Peyer's patch (tissue), 4 donors: ENCODE results near the gene PSMB2.

ENCODE experiments used
- CTCF ChIP-seq, 6 experiments: fragments of 450-650 bp in 4 of 6; fragments of 200-600 bp in 2 of 6; sonication (generic) in 1 of 6; IDR thresholded peaks; one replicate each; pipeline ENCODE4 v1.5.1; 2017 to 2019; ENCODE audit warnings: antibody characterized with exemption in 6 of 6, mild to moderate bottlenecking in 3 of 6, moderate library complexity in 1 of 6
- POLR2A ChIP-seq, 2 donors: fragments of 450-650 bp; IDR thresholded peaks; one replicate each; pipeline ENCODE4 v1.5.1; 2017; ENCODE audit warnings: antibody characterized with exemption in 2 of 2, mild to moderate bottlenecking in 2 of 2, moderate library complexity in 2 of 2

- TF ChIP-seq CTCF (IDR thresholded peaks at IDR 0.05), result no peak
- no peak for TF ChIP-seq POLR2A (IDR thresholded peaks at IDR 0.05)
These were observed 1.2 kb upstream of the PSMB2 start for GRCh38 chr1:35642471-35642955.
